ENCODE data around the gene SPATA2.

- TF ChIP-seq CHD2 (IDR thresholded peaks at IDR 0.05; ENCODE audit: low read length) (no peak), CTCF (IDR thresholded peaks at IDR 0.05; ENCODE audit: control extremely low read depth in 1 of 3, insufficient read depth in 1 of 3, low read depth in 1 of 3, low read length in 3 of 3) (no peak), MAX (IDR thresholded peaks at IDR 0.05) (no peak), JUN (IDR thresholded peaks at IDR 0.05; ENCODE audit: low read depth, low read length) (no peak), EZH2 (IDR thresholded peaks at IDR 0.05; ENCODE audit: low read depth, low read length, severe bottlenecking) (no peak)
These were observed 39.8 kb upstream of the SPATA2 start for GRCh38 chr20:49955167-49955566.

Measured in H1 (cell line).